Activated naive CD8-positive, alpha-beta T cell treated with anti-CD3 and anti-CD28 coated beads, Interleukin-2, amount 10 ng/mL, durations not matched to agents 7 days and 5 days (primary cell): Measurements from ENCODE around the gene SEPHS1. TPM values are rescaled to one million over a fixed set of nuclear protein-coding genes. Genes with fewer than 3 reads are reported as not detected.

Experiments
- ATAC-seq: fragments of 150-1000 bp; cut with Tn5 transposase; one replicate; pipeline ENCODE4 v1.10.0; 2021; ENCODE audit warnings: low read depth, moderate library complexity
- POLR2A ChIA-PET: fragments of 350-600 bp; sonication (Branson Sonifier 250); formaldehyde crosslinking; loops from one replicate; lab custom pipeline; 2021; ENCODE audit warnings: antibody characterized with exemption; lab: Charles Lee
- DNase-seq: peaks from one replicate; pipeline ENCODE4 v3.0.0; 2021
- H3K27ac Mint-ChIP-seq: one replicate; pipeline ENCODE4 v1.8.0; 2022; ENCODE audit warnings: mild to moderate bottlenecking, mixed read lengths
- H3K27me3 Mint-ChIP-seq: one replicate; pipeline ENCODE4 v1.8.0; 2022; ENCODE audit warnings: mild to moderate bottlenecking, moderate library complexity, mixed read lengths
- H3K36me3 Mint-ChIP-seq: one replicate; pipeline ENCODE4 v1.8.0; 2021; ENCODE audit warnings: mild to moderate bottlenecking, mixed read lengths
- H3K4me1 Mint-ChIP-seq: one replicate; pipeline ENCODE4 v1.8.0; 2021; ENCODE audit warnings: mixed read lengths
- H3K4me3 Mint-ChIP-seq: one replicate; pipeline ENCODE4 v1.8.0; 2022; ENCODE audit warnings: mild to moderate bottlenecking, moderate library complexity, mixed read lengths
- H3K9me3 Mint-ChIP-seq: one replicate; pipeline ENCODE4 v1.8.0; 2021; ENCODE audit warnings: mixed read lengths
- total RNA-seq, 2 experiments: library from RNA; stranded (reverse); gene quantifications; one replicate each; pipeline ENCODE4 v1.2.3, GENCODE V29; 2021

The SEPHS1 gene
- total RNA-seq, 2 experiments from 2014 or later = 40.8 to 43.8 TPM

- no peaks in the 10 kb centered on the region for H3K9me3 Mint-ChIP-seq
- no peak for ATAC-seq
Measured at GRCh38 chr10:13376746-13377145, 28.7 kb upstream of the SEPHS1 start.

GRCh38 chr10:13376297-13376696 lies 28.2 kb upstream of the SEPHS1 start:
- Mint-ChIP-seq H3K27me3 (peaks cover 4% of the 10 kb centered on the region), H3K9me3 (no peaks in the 10 kb centered on the region), H3K36me3 (no peaks in the 10 kb centered on the region), H3K4me3 (no peak overlapping the region), H3K4me1 (peaks cover 1% of the 10 kb centered on the region), H3K27ac (no peak overlapping the region)
- no peak for DNase-seq
- POLR2A ChIA-PET = interaction anchor here (1.2 kb wide), 1 partner anchor 27 kb away, joined by 3 read pairs; no protein-coding TSS in a partner anchor
- ATAC-seq = no peak

More at GRCh38 chr10:13376746-13377145, 28.7 kb upstream of the SEPHS1 start:
- Mint-ChIP-seq H3K27ac (no peak overlapping the region), H3K27me3 (peaks cover 8% of the 10 kb centered on the region), H3K4me1 (peaks cover 1% of the 10 kb centered on the region), H3K36me3 (no peaks in the 10 kb centered on the region), H3K4me3 (no peak overlapping the region)
- no peak for DNase-seq
- POLR2A ChIA-PET = no interaction called here

- H3K4me3 Mint-ChIP-seq = no peak overlapping the region
- POLR2A ChIA-PET = interaction anchor here (1.2 kb wide), 1 partner anchor 27 kb away, joined by 3 read pairs; no protein-coding TSS in a partner anchor
- no peak for ATAC-seq
- H3K36me3 Mint-ChIP-seq = no peaks in the 10 kb centered on the region
- DNase-seq = no peak
- no peaks in the 10 kb centered on the region for H3K9me3 Mint-ChIP-seq
- H3K27me3 Mint-ChIP-seq = peaks cover under 1% of the 10 kb centered on the region
- H3K4me1 Mint-ChIP-seq = peaks cover 1% of the 10 kb centered on the region
- no peak overlapping the region for H3K27ac Mint-ChIP-seq
Measured at GRCh38 chr10:13375791-13376190, 27.7 kb upstream of the SEPHS1 start.

- POLR2A ChIA-PET = no interaction called here
- Mint-ChIP-seq H3K27ac (no peak overlapping the region), H3K4me1 (peaks cover 1% of the 10 kb centered on the region), H3K36me3 (no peaks in the 10 kb centered on the region), H3K9me3 (no peaks in the 10 kb centered on the region), H3K27me3 (no peaks in the 10 kb centered on the region), H3K4me3 (no peak overlapping the region)
- DNase-seq (no peak), ATAC-seq (no peak)
Measured at GRCh38 chr10:13373644-13374043, 25.6 kb upstream of the SEPHS1 start.

GRCh38 chr10:13372524-13372923 lies 24.4 kb upstream of the SEPHS1 start:
- DNase-seq (no peak), ATAC-seq (no peak)
- no peak overlapping the region for H3K27ac Mint-ChIP-seq
- no peaks in the 10 kb centered on the region for H3K9me3 Mint-ChIP-seq
- no peak overlapping the region for H3K4me3 Mint-ChIP-seq
- no peaks in the 10 kb centered on the region for H3K36me3 Mint-ChIP-seq
- H3K4me1 Mint-ChIP-seq = no peaks in the 10 kb centered on the region
- POLR2A ChIA-PET = no interaction called here
- no peaks in the 10 kb centered on the region for H3K27me3 Mint-ChIP-seq

- H3K4me3 Mint-ChIP-seq = no peak overlapping the region
- no peaks in the 10 kb centered on the region for H3K36me3 Mint-ChIP-seq
- POLR2A ChIA-PET = no interaction called here
- H3K4me1 Mint-ChIP-seq = no peaks in the 10 kb centered on the region
- no peaks in the 10 kb centered on the region for H3K27me3 Mint-ChIP-seq
- H3K9me3 Mint-ChIP-seq = no peaks in the 10 kb centered on the region
- ATAC-seq (peak; percentile 99), DNase-seq (peak; percentile 39)
- H3K27ac Mint-ChIP-seq = no peak overlapping the region
Measured at GRCh38 chr10:13371897-13372470, 23.9 kb upstream of the SEPHS1 start.

GRCh38 chr10:13366891-13367290 lies 18.8 kb upstream of the SEPHS1 start:
- no peak for DNase-seq
- Mint-ChIP-seq H3K4me1 (peaks cover 2% of the 10 kb centered on the region), H3K9me3 (no peaks in the 10 kb centered on the region), H3K27me3 (no peaks in the 10 kb centered on the region), H3K4me3 (no peak overlapping the region), H3K27ac (no peak overlapping the region), H3K36me3 (no peaks in the 10 kb centered on the region)
- no peak for ATAC-seq
- POLR2A ChIA-PET = interaction anchor here (1.4 kb wide), 1 partner anchor 17 kb away, joined by 3 read pairs; no protein-coding TSS in a partner anchor

GRCh38 chr10:13365831-13366230 lies 17.7 kb upstream of the SEPHS1 start:
- H3K27ac Mint-ChIP-seq = no peak overlapping the region
- no peak overlapping the region for H3K4me3 Mint-ChIP-seq
- no peaks in the 10 kb centered on the region for H3K27me3 Mint-ChIP-seq

GRCh38 chr10:13365243-13365642 lies 17.1 kb upstream of the SEPHS1 start:
- POLR2A ChIA-PET = no interaction called here
- ATAC-seq (no peak), DNase-seq (no peak)
- Mint-ChIP-seq H3K27ac (no peak overlapping the region), H3K4me3 (no peak overlapping the region), H3K9me3 (no peaks in the 10 kb centered on the region), H3K36me3 (no peaks in the 10 kb centered on the region), H3K4me1 (peaks cover 2% of the 10 kb centered on the region), H3K27me3 (no peaks in the 10 kb centered on the region)

More at GRCh38 chr10:13365831-13366230, 17.7 kb upstream of the SEPHS1 start:
- POLR2A ChIA-PET = no interaction called here
- Mint-ChIP-seq H3K4me1 (peaks cover 2% of the 10 kb centered on the region), H3K9me3 (no peaks in the 10 kb centered on the region), H3K36me3 (no peaks in the 10 kb centered on the region)
- ATAC-seq = no peak
- DNase-seq = no peak

- no peak for DNase-seq
- Mint-ChIP-seq H3K4me1 (no peaks in the 10 kb centered on the region), H3K9me3 (no peaks in the 10 kb centered on the region), H3K27ac (no peak overlapping the region), H3K36me3 (no peaks in the 10 kb centered on the region), H3K4me3 (no peak overlapping the region), H3K27me3 (peaks cover 4% of the 10 kb centered on the region)
- POLR2A ChIA-PET = interaction anchor here (0.5 kb wide), 1 partner anchor 75 kb away, joined by 3 read pairs; no protein-coding TSS in a partner anchor
- no peak for ATAC-seq
Measured at GRCh38 chr10:13360587-13360986, 12.5 kb upstream of the SEPHS1 start.

GRCh38 chr10:13356392-13356791 lies 8.3 kb upstream of the SEPHS1 start:
- no peak overlapping the region for H3K27ac Mint-ChIP-seq
- H3K4me1 Mint-ChIP-seq = peaks cover 12% of the 10 kb centered on the region
- H3K27me3 Mint-ChIP-seq = peaks cover 6% of the 10 kb centered on the region
- no peaks in the 10 kb centered on the region for H3K9me3 Mint-ChIP-seq
- no peak for DNase-seq
- POLR2A ChIA-PET = no interaction called here
- H3K36me3 Mint-ChIP-seq = no peaks in the 10 kb centered on the region
- no peak for ATAC-seq
- H3K4me3 Mint-ChIP-seq = no peak overlapping the region

- H3K9me3 Mint-ChIP-seq = no peaks in the 10 kb centered on the region
- H3K4me3 Mint-ChIP-seq = no peak overlapping the region
- POLR2A ChIA-PET = no interaction called here
- no peak for DNase-seq
- H3K36me3 Mint-ChIP-seq = no peaks in the 10 kb centered on the region
- no peak for ATAC-seq
- no peak overlapping the region for H3K27ac Mint-ChIP-seq
- H3K27me3 Mint-ChIP-seq = peaks cover 6% of the 10 kb centered on the region
- peaks cover 28% of the 10 kb centered on the region for H3K4me1 Mint-ChIP-seq
Measured at GRCh38 chr10:13354783-13355182, 6.7 kb upstream of the SEPHS1 start.

- no peak for DNase-seq
- Mint-ChIP-seq H3K4me3 (no peak overlapping the region), H3K36me3 (no peaks in the 10 kb centered on the region), H3K27me3 (peaks cover 3% of the 10 kb centered on the region), H3K9me3 (no peaks in the 10 kb centered on the region), H3K4me1 (peaks cover 32% of the 10 kb centered on the region), H3K27ac (peak overlapping the region; percentile 54)
- POLR2A ChIA-PET = interaction anchor here (1.4 to 4.4 kb wide), 2 partner anchors 11 to 51 kb away, joined by 3 to 68 read pairs; partner anchors contain the start of gene PHYH
- ATAC-seq = no peak
Measured at GRCh38 chr10:13352519-13352918, 4.4 kb upstream of the SEPHS1 start.

GRCh38 chr10:13351340-13351915 lies 3.3 kb upstream of the SEPHS1 start:
- POLR2A ChIA-PET = interaction anchor here (1.4 to 4.4 kb wide), 2 partner anchors 12 to 50 kb away, joined by 3 to 68 read pairs; partner anchors contain the start of gene PHYH
- peaks cover 35% of the 10 kb centered on the region for H3K4me1 Mint-ChIP-seq
- no peaks in the 10 kb centered on the region for H3K36me3 Mint-ChIP-seq
- peak overlapping the region; percentile 54 for H3K27ac Mint-ChIP-seq
- peaks cover 3% of the 10 kb centered on the region for H3K27me3 Mint-ChIP-seq
- peak; percentile 33 for DNase-seq
- H3K9me3 Mint-ChIP-seq = no peaks in the 10 kb centered on the region
- peak overlapping the region; percentile 7 for H3K4me3 Mint-ChIP-seq
- ATAC-seq = peak; percentile 44
